ENCODE data around the gene SOHLH1. TPM values are rescaled to one million over a fixed set of nuclear protein-coding genes. Genes with fewer than 3 reads are reported as not detected.

Gene SOHLH1
- total and polyA plus RNA-seq, 10 of the 15 experiments (the other 5 are each of a cell fraction or from before 2014, with no cell fraction given): not detected

DNA sequence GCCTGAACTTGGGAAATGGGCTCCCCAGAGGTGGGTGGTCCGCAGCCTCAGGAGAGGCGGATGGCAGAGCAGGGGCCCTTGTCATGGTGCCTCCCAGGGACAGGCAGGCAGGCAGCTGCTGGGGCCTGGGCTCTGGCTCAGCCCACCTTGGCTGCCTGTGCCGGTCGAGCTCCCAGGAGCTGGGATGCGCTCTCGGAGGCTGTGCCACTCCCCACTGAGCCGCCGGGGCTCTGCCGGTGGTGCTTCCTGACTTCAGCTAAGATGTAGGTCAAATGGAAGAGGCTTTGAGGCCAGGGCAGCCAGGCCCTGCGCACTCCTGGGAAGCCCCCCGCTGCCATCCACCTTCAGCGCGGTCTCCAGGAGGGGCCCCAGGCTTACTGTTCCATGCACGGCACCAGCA lies 43.7 kb upstream of the SOHLH1 start (continued):
- TF ChIP-seq ETV6 (conservative IDR thresholded peaks at IDR 0.05 in 1 of 2, IDR thresholded peaks at IDR 0.05 in 1 of 2; ENCODE audit: borderline replicate concordance in 1 of 2, low read depth in 1 of 2) (no peak), HDAC6 (IDR thresholded peaks at IDR 0.05; ENCODE audit: unreplicated experiment) (no peak), MTA3 (IDR thresholded peaks at IDR 0.05; ENCODE audit: borderline replicate concordance, low read length) (no peak), ZBTB4 (CRISPR knock-in tag; IDR thresholded peaks at IDR 0.05) (no peak), NR2F1 (conservative IDR thresholded peaks at IDR 0.05) (no peak), ZNF592 (IDR thresholded peaks at IDR 0.05) (no peak), CREB1 (IDR thresholded peaks at IDR 0.05; ENCODE audit: low read depth) (no peak), HCFC1 (IDR thresholded peaks at IDR 0.05; ENCODE audit: low read length) (no peak)

Data from GM12878 (cell line).